Coronary artery (tissue), 2 donors: Measurements from ENCODE around the gene GPR137B.

ENCODE experiments used
- DNase-seq: peaks from one replicate; pipeline ENCODE4 v3.0.0-alpha.2; 2017; ENCODE audit warnings: low spot score
- H3K27ac ChIP-seq, 2 donors: fragments of 200-600 bp; sonication (generic); one replicate each; pipeline ENCODE4 v1.5.1; 2016 to 2019
- H3K4me3 ChIP-seq: fragments of 200-600 bp; sonication (generic); 2 replicates; pipeline ENCODE4 v1.5.1; 2016; ENCODE audit warnings: mild to moderate bottlenecking, moderate library complexity
- TF ChIP-seq, protein P1 (sequence below): fragments of 200-600 bp; sonication (generic); IDR thresholded peaks from one replicate; pipeline ENCODE4 v1.5.1; 2019; ENCODE audit warnings: antibody characterized with exemption

The GPR137B gene

DNA sequence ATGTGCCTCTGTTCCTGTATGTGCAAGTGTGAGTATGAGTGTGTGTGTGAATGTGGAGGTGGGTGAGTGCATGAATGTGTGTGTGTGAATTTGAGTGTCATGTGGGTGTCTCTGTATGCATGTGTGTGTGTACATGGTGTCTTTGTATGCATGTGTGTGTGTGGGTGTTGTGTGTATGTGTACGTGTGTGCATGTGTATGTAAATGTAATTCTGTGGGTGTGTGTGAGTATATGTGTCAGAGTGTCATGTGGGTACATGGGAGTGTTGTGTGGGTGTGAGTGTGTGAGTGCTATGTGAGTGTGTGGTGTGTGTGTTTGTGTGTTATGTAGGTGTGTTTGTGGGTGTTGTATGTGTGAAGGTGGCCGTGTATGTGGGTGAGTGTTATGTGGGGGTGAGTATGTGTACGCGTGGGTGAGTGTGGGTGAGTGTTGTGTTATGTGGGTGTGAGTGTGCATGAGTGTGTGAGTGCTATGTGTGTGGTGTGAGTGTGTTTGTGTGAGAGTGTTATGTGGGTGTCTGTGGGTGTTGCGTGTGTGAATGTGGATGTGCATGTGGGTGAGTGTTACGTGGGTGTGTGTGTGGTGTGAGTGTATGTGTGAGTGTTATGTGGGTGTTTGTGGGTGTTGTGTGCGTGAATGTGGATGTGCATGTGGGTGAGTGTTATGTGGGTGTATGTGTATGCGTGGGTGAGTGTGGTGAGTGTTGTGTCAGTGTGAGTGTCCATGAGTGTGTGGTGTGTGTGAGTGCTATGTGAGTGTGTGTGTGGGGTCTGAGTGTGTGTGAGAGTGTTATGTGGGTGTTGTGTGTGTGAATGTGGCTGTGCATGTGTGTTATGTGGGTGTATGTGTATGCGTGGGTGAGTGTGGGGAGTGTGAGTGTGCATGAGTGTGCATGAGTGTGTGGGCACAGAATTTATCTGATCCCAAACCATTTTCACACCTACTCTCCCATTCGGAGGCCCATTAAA, 40.8 kb upstream of the GPR137B start:
- no peak for DNase-seq
- no peak overlapping the region for H3K4me3 ChIP-seq
- H3K27ac ChIP-seq = no peak overlapping the region
- TF ChIP-seq, protein P1, sequence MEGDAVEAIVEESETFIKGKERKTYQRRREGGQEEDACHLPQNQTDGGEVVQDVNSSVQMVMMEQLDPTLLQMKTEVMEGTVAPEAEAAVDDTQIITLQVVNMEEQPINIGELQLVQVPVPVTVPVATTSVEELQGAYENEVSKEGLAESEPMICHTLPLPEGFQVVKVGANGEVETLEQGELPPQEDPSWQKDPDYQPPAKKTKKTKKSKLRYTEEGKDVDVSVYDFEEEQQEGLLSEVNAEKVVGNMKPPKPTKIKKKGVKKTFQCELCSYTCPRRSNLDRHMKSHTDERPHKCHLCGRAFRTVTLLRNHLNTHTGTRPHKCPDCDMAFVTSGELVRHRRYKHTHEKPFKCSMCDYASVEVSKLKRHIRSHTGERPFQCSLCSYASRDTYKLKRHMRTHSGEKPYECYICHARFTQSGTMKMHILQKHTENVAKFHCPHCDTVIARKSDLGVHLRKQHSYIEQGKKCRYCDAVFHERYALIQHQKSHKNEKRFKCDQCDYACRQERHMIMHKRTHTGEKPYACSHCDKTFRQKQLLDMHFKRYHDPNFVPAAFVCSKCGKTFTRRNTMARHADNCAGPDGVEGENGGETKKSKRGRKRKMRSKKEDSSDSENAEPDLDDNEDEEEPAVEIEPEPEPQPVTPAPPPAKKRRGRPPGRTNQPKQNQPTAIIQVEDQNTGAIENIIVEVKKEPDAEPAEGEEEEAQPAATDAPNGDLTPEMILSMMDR = no peak

DNA sequence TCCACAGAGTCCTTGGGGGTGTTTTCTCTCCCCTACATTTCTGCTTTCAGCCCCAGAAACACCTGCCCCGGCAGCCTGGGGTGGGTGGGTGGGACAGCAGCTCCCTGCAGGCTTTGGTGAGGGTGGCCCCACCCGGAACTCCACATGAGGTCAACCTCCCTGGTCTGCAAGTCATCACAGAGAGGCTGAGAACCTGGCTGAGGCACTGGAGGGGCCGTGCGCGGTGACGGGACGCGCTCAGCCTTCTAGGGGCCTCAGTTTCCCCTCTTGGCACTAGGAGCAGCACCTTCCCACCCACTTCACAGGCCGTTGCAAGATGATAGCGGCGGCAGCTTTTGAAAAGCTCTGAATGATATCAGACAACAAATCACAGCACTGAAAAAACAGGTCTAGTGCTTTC, 39.7 kb upstream of the GPR137B start:
- DNase-seq = no peak

DNA sequence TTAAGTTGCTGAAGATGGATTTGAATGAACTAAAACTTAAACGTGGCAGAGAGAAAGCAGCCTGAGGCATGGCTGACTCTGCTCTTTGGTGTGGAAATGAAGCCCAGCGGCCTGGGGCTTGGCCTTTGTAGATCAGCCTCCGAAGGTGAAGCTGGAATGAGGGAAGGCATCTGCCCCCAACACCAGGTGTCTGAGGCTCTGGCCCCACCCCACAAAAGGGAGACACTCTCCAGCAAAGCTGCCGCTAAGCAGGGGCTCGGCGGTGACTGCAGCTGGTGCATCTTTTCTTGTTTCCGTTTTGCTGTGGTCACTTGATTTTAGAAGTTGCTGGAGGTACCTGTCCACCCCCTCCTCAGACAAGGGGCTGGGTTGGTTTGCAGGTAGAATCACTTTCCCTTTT, 39.3 kb upstream of the GPR137B start:
- TF ChIP-seq, protein P1 = no peak

More for the DNA sequence above, 39.7 kb upstream of the GPR137B start:
- TF ChIP-seq, protein P1 = no peak
- H3K27ac ChIP-seq = no peak overlapping the region
- H3K4me3 ChIP-seq = no peak overlapping the region

DNA sequence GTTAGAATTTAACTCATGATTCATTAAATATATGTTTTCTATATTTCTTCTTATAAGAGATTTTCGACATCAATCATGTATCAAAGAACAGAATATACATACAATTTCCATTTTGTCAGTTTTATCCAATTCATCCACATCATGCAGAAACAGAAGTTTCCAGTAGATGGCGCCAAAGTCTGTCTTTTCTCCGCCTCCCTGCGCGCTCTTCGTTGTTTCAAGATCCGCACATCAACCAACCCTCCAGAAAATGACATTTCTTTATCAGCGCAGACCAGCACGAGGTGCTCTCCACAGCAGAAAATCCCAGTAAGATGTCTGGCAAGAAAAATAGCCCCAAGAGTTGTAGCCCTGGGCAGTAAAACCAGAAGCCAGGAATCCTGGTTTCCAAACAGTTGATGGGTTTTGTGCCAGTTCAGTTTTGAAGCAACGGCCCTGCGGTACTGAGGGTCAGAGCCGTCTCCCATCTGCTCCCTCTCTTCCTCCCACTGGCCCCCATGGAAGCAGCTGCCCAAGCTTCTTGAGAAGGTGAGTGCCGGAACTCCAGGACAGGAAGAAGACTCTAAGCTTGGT, 38.6 kb upstream of the GPR137B start:
- no peak overlapping the region for H3K27ac ChIP-seq
- DNase-seq = no peak
- TF ChIP-seq, protein P1 = peak; percentile 62
- peak overlapping the region; percentile 5 for H3K4me3 ChIP-seq

More for the DNA sequence above, 39.3 kb upstream of the GPR137B start:
- no peak overlapping the region for H3K4me3 ChIP-seq
- no peak for DNase-seq
- no peak overlapping the region for H3K27ac ChIP-seq

DNA sequence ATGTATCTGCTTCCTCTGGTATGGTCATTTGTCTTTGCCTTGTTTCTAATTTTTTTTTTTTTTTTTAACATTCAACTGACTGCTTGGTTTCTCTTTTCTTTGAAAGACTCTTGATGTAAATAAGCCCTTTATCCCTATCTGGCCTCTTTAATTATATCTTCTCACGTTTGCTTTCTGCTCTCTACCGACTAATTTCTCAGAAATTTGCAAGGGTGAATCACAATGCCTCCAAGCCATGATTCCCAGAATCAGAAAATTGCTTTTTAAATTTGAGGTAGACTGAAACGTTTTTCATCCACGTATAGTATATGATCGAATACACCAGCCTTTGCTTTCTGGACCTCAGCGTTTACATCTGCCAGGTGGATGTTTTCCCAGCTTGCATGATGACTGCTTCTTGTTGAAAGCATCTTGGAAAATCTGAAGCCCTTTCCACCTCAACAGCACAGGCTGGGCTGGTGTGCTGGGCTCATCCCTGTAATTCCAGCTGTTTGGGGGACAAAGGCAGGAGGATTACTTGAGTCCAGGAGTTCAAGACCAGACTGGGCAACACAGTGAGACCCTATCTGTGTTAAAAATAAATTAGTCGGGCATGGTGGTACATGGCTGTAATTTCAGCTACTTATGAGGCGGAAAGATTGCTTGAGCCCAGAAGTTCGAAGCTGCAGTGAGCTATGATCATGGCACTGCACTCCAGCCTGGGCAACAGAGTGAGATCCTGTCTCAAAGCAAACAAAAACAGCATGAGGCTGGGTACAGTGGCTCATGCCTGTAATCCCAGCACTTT, 35.0 kb upstream of the GPR137B start:
- TF ChIP-seq, protein P1 = no peak
- DNase-seq = no peak
- Histone ChIP-seq H3K4me3 (no peak overlapping the region), H3K27ac (no peak overlapping the region)

DNA sequence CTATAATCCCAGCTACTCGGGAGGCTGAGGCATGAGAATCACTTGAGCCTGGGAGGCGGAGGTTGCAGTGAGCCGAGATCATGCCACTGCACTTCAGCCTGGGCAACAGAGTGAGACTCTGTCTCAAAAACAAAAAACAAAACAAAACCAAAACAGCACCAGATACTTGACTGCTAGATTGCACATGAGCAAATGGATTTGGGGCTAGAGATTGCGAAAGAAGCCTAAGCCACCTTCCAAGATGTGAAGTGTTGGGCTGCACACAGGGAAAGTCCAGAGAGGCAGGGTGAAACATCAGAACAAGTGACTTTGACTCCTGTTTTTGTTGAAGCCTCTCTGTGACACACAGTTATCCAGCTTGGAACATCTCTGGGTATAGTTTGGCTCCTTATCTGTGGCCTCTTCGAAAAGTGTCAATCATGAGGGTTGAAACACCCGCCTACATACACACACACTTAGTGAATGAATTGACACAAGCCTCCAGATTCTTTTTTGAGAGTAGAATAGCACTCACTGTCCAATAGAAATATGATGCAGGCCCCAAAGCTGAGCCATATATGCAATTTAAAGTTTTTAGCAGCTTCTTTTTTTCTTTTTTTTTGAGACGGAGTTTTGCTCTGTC, 34.2 kb upstream of the GPR137B start:
- Histone ChIP-seq H3K4me3 (no peak overlapping the region), H3K27ac (no peak overlapping the region)
- no peak for DNase-seq
- TF ChIP-seq, protein P1 = no peak
